Activated gamma-delta T cell treated with anti-CD3 and anti-CD28 coated beads, Interleukin-2, amount 50 U/mL, for 16 hours (primary cell): Measurements from ENCODE around the gene DDX47.
"Not testable (repeated sequence)": the region's sequence is repeated elsewhere in the genome, so short reads cannot be mapped to it uniquely, and the experiment has no call there.

Experiments
- DNase-seq: peaks from one replicate; pipeline ENCODE4 v3.0.0-alpha.2; 2020; ENCODE audit warnings: low read depth

DDX47 gene

GRCh38 chr12:12797794-12798152 lies 15.4 kb upstream of the DDX47 start:
- DNase-seq: no peak

GRCh38 chr12:12798480-12798879 lies 14.7 kb upstream of the DDX47 start:
- DNase-seq: no peak

GRCh38 chr12:12799163-12799920 lies 13.8 kb upstream of the DDX47 start:
- no peak for DNase-seq

DNA sequence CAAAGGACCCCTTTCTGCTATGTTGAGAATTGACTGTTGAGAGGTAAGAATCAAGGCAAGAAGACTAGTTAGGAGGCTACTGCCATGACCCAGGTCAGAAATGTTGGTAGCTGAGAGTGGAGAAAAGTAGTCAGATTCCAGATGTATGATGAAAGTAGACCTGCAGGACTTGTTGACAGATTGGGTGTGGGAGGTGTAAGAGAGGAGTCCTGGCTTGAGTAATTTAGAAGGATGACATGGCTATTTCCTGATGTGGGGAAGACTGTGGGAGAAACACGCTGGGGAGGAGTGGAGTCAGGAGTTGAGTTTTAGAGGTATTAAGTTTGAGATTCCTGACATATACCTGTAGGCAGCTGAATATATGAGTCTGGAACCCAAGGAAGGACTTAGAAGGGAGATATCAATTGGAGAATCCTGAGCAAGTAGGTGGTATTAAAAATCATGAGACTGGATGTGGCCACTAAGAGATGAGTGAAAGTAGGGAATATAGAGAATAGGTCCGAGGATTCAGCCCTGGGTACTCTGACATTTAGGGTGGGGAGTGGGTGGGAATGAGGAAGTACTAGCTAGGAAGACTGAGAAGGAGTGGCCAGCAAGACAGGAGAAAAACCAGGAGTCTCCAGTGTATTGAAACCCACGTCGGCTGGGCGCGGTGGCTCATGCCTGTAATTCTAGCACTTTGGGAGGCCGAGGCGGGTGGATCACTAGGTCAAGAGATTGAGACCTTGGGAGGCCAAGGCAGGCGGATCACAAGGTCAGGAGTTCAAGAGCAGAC lies 12.6 kb upstream of the DDX47 start:
- DNase-seq: no peak

GRCh38 chr12:12801656-12802055 lies 11.5 kb upstream of the DDX47 start:
- DNase-seq: not testable (repeated sequence)

- no peak for DNase-seq
These were observed 10.0 kb upstream of the DDX47 start for GRCh38 chr12:12803186-12803585.

DNA sequence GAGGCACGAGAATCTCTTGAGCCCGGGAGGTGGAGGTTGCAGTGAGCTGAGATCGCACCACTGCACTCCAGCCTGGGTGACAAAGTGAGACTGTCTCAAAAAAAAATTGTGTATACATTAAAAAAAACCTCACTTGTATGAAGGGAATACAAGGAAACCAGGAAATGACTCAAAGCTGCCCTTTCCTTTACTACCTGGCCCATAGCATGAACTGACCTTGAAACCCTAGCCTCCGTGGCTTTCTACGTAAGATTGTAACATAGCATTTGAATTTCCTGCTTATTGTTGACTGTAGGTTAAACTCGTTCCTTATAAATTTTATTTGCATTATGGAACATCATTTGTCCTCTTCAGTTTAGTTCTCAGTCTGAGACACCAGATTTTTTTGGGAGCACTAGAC lies 9.1 kb upstream of the DDX47 start:
- no peak for DNase-seq

DNA sequence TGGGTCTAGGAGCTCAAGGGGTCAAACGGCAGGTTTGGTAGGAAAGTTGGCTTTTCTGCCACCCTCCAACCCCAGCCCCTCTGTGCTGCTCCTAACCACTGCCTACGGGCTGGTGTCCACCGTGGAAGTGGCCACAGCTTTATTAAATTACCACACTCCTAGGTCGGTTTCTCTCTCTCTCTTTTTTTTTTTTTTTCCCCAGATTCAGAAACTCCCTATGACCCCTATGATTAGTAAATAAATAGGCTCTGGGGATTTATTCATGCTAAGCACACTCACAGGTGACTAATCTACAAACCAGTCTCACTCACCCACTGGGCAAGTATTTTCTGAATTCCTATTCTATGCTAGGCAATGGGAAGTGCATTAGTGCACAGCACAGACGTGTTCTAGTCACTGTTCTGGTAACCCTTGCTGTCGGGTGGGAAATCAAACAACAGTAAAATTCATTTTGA lies 8.7 kb upstream of the DDX47 start:
- DNase-seq: no peak

- DNase-seq: no peak
These were observed 6.2 kb upstream of the DDX47 start for GRCh38 chr12:12806784-12807516.

- DNase-seq: not testable (repeated sequence)
These were observed 5.6 kb upstream of the DDX47 start for GRCh38 chr12:12807517-12807903.

- DNase-seq: peak; percentile 22
These were observed 5.0 kb upstream of the DDX47 start for GRCh38 chr12:12807970-12808702.

DNA sequence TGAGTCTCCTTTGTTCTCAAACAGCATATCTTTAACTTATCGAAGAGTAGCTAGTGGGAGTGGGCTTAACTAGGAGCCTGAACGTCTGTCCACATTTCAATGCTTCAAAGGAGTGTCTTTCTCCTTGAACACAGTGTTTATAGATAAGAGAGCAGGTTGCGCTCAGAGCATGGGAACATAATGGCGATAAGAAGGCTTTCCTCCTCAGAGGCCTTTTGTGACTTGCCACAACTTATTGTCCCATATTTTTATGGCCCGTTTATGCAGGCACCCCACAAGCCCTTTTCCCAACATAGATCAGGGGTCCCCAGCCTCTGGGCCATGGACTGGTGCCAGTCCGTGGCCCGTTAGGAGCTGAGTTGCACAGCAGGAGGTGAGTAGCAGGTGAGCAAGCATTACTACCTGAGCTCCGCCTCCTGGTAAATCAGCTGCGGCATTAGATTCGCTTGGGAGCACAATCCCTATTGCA lies 2.6 kb upstream of the DDX47 start:
- DNase-seq: no peak

- no peak for DNase-seq
These were observed 1.8 kb upstream of the DDX47 start for GRCh38 chr12:12811343-12811742.

GRCh38 chr12:12812174-12812573 lies 972 bp upstream of the DDX47 start:
- DNase-seq: no peak

GRCh38 chr12:12812618-12813119 lies 477 bp upstream of the DDX47 start:
- no peak for DNase-seq

DNA sequence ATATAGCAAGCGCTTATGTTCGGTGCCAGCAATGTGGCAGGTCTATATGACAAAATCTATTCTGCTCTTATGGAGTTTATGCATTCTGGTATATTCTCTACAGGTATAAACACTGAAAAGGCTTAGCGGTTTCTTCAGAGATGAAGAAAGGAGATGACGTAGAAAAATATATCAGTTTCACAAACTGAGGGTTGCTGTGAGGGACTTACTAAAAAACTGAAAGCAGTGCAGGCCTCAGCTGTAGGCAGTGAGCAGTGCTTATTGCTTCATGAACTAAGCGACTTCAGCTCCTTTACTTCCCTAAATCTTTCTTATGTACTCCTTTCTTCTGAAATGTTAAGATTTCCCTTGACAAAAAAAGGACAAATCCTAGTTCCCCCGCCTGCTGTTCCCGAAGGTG lies 4.5 kb downstream of the DDX47 start:
- no peak for DNase-seq

DNA sequence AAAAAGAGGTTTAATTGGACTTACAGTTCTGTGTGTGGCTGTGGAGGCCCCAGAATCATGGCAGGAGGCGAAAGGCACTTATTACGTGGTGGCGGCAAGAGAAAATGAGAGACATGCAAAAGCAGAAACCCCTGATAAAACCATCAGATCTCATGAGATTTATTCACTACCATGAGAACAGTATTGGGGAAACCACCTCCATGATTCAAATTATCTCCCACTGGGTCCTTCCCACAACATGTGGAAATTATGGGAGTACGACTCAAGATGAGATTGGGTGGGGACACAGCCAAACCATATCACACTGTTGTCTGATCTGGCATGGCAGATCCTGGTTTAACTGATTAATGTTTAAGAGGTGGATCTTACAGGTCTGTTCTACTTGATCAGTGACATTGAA lies 5.6 kb downstream of the DDX47 start:
- DNase-seq: no peak

DNA sequence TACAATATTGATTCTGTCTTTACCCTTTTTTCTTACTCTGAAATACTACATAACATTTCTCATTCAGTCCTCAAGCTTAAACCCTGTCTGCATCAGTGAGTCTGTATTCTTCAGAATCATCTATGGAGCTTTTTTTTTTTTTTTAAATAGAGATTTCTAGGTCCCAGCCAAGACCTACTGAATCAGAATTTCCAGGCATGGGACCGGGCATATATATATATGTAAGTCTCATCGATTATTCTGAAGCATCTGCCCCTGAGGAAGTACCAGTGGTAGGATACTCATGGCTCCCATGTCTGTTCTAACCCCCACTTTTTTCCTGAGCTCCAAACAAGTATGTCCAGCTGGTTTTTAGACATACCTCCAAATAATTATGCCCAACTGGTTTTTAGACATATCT lies 6.1 kb downstream of the DDX47 start:
- DNase-seq: no peak

DNA sequence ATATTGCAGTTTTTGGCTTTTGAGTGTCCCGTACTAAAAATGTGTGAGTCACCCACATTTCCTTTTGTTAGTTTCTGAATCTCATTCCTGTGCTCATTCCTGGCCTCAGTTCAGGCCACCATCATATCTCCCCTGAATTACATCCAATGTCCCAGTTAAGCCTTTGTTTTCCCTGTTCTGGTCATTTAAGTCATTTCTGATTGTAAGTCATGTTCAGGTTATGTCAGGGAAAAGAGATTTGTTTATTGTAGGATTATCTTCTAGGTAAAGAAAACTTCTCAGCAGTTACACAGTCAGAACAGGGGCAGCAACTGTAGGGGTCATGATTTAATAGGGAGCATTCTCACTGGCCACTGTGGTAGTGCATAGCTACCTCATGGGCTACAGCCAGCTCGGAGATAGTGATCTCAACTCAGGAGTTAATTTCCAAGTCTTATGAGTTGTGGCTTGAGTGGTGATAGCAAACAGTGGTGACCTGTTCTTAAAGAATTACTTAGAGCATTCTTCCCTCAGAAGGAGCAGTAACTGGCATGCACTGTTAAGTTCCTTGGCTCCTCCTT lies 6.7 kb downstream of the DDX47 start:
- no peak for DNase-seq

DNA sequence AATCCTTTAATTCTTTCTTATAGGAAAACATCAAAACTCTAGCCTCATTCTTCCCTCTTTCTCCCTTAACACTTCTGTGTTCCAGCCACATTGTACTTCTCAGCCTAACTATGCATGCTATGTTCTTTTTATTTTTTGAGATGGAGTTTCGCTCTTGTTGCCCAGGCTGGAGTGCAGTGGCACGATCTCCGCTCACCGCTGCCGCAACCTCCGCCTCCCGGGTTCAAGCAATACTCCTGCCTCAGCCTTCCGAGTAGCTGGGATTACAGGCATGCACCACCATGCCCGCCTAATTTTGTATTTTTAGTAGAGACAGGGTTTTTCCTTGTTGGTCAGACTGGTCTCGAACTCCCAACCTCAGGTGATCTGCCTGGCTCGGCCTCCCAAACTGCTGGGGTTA lies 7.2 kb downstream of the DDX47 start:
- DNase-seq: not testable (repeated sequence)

- no peak for DNase-seq
These were observed 8.8 kb downstream of the DDX47 start for GRCh38 chr12:12821975-12822374.

- DNase-seq: no peak
These were observed 9.7 kb downstream of the DDX47 start for GRCh38 chr12:12822886-12823285.
